Measurements from ENCODE around the gene JUN.

DNA sequence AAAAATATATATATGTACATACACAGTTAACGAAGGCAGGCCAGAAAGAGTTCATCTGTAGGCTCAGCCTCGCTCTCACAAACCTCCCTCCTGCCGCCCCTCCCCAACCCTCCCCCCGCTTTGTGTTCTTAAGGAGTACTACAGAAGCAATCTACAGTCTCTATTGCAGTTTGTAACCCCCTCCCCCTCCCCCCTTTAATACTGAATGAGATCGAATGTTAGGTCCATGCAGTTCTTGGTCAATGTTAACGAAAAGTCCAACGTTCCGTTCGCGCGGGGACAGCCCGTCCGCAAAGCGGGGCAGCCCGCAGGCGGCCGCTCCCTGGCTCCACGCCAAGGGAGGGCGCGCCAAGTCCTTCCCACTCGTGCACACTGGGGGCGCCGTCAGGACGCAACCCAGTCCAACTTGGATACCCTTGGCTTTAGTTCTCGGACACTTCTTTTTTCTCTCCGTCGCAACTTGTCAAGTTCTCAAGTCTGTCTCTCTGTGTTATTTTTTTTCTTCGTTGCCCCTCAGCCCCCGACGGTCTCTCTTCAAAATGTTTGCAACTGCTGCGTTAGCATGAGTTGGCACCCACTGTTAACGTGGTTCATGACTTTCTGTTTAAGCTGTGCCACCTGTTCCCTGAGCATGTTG, 2.2 kb downstream of the JUN start:
- TF ChIP-seq, protein P1, sequence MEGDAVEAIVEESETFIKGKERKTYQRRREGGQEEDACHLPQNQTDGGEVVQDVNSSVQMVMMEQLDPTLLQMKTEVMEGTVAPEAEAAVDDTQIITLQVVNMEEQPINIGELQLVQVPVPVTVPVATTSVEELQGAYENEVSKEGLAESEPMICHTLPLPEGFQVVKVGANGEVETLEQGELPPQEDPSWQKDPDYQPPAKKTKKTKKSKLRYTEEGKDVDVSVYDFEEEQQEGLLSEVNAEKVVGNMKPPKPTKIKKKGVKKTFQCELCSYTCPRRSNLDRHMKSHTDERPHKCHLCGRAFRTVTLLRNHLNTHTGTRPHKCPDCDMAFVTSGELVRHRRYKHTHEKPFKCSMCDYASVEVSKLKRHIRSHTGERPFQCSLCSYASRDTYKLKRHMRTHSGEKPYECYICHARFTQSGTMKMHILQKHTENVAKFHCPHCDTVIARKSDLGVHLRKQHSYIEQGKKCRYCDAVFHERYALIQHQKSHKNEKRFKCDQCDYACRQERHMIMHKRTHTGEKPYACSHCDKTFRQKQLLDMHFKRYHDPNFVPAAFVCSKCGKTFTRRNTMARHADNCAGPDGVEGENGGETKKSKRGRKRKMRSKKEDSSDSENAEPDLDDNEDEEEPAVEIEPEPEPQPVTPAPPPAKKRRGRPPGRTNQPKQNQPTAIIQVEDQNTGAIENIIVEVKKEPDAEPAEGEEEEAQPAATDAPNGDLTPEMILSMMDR (IDR thresholded peaks at IDR 0.05; ENCODE audit: low read depth, low read length) = peak; percentile 41
- TF ChIP-seq, protein P2, sequence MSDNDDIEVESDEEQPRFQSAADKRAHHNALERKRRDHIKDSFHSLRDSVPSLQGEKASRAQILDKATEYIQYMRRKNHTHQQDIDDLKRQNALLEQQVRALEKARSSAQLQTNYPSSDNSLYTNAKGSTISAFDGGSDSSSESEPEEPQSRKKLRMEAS (IDR thresholded peaks at IDR 0.05; ENCODE audit: low read depth, low read length) = no peak; the same call in 1 of the 2 replicates
- TF ChIP-seq POLR2A (IDR thresholded peaks at IDR 0.05; ENCODE audit: extremely low read depth, insufficient read length) = no peak
